NCI-H2081 treated with DMSO at 0.1 percent for 48 hours (cell line): ENCODE data around the gene CDH4.
A peak's percentile ranks its signal among the peaks of the same experiment; 100 is the strongest.

Experiments used
- DNase-seq: peaks from one replicate; lab custom pipeline; 2025; lab: John Stamatoyannopoulos, UW

Gene CDH4

DNA sequence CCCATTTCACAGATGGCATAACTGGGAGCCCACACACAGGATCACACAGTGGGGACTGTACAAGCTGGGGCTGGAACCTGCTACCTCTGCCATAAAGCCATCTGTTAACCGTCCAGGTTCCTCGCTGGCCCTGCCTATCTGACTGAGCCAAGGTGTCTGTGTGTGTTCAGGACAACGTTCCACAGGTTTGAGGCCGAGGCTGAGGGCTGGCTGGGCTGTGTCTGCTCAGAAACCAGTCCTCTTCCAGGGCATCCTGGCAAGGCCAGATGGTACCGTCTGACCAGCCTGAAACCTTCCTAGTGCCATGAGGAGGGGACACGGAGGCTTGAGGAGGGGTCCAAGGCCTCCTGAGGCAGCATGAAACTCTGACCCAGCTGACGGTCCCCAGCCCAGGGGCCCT is 663.0 kb downstream of the CDH4 start:
- DNase-seq: no peak

DNA sequence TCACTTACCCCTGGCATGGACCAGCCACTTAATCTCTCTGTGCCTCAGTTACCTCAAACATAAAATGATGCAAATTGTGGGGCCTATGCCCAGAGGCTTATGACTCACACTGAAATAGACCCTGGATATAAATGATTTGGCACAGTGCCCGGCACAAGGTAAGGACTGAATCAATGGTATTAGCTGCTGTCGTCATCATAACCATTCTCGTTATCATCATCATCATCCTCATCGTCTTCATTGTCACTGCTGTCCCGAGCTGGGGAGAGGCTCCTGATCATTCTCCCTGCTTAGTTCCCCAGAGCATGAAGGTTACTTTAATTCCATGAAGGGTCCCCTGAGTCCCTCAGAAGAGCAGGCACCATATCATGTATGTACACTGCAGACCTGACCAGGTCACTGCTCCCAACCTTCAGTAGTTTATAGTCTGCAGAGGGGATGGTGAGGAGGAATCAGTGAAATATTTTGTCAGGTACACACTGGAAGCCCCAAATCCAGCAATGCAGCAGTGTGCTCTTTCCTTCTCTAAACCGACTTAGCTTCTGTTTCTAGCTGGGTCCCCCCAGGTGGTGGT is 664.3 kb downstream of the CDH4 start:
- no peak for DNase-seq

DNA sequence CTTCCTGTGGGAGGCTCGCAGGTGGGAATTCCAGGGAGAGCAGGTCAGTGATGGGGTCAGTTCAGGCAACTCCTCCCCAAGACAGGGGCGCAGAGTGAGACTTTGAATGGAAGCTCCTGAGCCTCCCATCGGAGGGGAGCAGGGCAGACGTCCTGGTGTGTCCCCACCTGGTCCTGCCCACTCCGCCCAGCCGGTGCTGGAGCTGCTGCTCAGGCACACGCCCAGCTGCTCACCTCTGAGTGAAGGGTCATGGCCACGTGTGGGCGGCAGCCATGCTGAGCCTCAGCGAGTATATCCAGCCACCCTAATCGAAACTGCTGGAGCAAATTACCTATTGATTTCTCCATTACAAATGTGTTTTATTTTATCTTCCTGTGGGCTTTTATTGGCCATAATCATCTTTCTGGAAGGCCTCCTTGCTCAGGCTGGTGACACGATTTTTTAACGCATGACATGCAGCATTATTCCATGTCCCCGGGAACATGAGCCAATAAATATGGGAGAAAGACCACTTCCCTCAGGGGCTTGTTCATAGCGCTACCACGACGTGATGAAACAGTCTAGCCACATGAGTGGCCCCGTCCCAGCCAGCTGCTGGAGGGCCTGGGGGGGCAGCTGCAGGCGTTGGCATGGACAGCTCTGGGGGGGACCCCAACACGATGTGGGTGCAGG is 665.5 kb downstream of the CDH4 start:
- no peak for DNase-seq

DNA sequence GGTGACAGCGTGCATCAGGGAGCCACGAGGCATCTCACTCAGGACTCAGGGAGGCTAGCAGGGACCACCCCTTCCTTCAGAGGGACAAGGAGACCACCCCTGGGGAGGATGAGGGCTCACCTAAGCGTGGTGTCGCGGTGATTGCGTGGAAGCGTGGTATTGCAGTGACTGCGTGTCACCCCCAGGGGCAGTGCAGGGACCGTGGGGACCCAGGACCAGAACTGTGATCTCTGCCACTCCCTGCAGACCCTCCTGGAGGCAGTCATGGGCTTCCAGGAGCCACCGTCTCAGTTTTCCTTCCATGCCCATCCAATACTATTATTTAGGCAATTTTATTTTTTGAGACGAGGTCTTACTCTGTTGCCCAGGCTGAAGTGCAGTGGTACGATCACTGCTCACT is 666.5 kb downstream of the CDH4 start:
- no peak for DNase-seq

DNA sequence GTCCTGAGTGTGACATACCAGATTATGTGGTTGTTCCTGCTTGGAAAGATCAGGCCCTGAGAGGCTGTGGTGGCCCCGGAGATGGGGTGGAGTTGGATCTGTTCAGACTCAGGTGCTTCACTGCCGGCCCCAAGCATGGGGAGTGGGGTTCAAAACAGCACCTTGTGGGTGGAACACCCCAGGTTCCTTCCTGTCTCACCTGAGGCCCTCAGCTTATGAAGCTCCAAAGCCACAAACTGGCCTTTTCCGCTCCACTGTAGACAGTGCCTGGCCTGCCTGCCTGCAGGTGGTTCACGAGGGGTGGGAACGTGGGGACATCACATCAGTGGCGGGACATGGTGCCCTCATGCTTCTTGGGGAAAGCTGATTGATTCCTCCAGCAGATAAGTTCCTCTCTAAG is 667.2 kb downstream of the CDH4 start:
- no peak for DNase-seq

DNA sequence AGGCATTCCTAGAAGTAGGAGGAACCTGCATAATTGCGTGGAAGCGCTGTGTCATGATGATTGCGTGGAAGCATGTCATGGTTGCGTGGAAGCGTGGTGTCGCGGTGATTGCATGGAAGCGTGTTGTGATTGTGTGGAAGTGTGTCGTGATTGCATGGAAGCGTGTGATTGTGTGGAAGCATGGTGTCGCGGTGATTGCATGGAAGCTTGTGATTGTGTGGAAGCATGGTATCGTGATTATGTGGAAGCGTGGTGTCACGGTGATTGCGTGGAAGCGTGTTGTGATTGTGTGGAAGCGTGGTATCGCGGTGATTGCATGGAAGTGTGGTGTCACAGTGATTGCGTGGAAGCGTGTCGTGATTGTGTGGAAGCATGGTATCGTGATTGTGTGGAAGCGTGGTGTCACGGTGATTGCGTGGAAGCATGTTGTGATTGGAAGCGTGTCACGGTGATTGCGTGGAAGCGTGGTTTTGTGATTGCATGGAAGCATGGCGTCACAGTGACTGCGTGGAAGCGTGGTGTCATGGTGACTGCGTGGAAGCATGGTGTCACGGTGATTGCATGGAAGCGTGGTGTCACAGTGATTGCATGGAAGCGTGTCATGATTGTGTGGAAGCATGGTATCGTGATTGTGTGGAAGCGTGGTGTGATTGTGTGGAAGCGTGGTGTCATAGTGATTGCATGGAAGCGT is 667.8 kb downstream of the CDH4 start:
- DNase-seq: no peak

DNA sequence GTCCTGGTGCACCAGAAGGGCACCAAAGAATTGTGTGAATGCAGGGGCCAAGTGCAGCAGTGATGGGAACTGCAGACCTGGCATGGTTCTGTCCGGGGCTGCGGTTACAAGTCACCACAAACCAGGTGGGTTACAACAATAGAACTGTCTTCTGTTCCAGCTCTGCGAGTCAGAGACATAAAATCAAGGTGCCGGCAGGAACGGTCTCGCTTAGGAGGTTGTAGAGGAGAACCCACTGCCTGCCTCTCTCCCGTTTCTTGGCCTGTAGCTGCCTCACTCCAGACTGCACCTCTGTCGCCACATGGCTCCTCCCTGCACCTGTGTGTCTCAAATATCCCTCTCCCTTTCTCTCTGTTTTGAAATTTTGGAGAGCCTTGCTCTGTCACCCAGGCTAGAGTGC is 670.4 kb downstream of the CDH4 start:
- DNase-seq: no peak

DNA sequence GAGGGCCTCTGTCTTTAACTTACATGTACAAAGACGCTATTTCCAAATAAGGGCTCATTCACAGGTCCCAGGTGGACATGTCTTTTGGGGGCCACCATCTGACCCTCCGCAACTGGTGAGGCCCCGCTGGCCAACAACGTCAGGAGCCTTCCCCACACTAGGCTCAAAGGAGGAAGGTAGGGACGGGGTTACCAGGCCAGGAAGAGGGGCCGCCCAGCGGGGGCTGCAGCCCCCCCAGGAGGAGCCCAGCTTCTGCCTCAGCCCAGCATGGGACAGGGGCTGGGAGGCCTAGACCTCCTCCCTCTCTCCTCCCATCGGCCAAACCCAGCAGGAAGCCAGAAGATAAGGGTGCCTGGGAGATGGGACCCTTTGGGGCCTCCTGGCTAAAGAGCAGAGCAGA is 670.9 kb downstream of the CDH4 start:
- no peak for DNase-seq

DNA sequence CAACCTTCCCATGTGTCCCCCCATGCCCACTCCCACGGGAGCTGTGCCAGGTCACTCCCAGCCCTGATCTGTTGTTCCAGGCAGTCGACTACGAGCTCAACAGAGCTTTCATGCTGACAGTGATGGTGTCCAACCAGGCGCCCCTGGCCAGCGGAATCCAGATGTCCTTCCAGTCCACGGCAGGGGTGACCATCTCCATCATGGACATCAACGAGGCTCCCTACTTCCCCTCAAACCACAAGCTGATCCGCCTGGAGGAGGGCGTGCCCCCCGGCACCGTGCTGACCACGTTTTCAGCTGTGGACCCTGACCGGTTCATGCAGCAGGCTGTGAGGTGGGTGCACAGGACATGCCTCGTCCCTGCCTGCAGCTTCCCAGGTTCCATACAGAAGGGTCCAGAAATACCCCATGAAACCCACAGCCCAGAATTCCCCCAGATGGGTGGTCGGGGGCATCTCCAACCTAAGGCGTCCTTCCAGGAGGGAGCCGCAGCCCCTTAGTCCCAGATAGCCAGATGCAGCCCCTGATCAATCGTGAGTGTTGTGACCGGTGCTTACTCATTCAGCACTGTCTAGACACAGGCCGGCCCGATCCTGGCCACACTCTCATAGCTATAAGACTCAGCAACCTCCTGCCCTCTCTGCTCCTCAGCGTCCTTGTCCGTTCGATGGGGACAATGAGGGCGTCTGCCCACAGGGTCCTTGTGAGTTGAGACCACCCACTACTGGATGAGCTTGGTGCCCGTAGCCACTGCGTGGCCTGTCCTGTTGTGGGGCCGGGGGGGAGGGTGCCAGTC is 671.5 kb downstream of the CDH4 start:
- DNase-seq: no peak

DNA sequence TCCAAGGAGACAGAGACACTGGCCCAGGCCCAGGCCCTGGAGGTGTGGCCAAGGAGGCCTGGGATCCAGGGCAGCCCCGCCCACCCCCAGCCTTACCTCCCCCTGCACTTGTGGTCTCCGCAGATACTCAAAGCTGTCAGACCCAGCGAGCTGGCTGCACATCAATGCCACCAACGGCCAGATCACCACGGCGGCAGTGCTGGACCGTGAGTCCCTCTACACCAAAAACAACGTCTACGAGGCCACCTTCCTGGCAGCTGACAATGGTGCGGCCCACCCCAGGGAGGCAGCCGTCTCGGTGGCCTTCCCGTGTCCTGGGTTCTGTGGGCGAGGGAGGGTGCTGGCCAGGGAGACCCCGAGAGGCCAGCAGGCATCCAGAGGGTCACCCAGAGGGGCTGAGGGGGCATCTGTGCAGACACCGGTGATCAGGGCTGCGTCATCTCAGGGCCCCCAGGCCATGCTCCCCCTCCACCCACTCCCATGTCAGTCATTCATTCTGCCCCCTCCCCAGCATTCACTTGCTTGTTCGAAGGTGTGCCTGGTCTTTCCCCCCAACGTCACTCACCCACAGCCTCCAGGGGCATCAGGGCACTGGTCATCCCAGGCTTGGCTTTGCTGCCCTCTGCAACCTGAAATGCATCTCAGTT is 672.3 kb downstream of the CDH4 start:
- DNase-seq: no peak

DNA sequence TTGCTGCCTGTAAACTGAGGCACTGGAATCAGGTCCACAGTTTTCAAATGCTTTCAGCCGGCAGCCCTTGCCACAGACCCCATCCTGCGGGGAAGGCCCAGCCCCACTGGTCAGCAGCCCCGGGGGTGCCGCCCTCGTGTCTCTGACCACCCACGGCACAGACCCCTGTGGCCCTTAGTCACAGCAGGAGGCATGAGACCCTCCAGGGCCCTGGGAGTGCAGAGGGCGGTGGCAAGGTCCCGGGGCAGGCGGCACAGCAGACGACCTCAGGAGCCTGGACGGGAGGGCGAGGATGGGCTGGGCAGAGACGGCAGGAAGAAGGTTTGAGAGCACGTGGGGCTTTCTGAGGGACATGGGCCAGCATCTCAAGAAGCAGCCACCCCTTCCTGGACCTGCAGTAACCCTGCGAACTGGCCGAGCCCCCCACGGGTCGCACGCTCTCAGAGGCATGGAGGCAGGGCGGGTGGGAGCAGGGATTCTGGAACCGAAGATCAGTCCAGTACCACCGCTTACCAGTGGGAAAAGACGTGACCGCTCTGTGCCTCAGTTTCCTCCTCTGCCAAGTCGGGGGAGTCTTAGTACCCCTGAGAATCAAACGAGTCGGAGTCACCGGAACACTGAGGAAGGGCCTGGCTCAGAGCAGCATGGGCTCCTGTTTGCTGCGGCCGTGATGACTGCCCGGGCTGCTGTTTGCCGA is 672.9 kb downstream of the CDH4 start:
- no peak for DNase-seq

DNA sequence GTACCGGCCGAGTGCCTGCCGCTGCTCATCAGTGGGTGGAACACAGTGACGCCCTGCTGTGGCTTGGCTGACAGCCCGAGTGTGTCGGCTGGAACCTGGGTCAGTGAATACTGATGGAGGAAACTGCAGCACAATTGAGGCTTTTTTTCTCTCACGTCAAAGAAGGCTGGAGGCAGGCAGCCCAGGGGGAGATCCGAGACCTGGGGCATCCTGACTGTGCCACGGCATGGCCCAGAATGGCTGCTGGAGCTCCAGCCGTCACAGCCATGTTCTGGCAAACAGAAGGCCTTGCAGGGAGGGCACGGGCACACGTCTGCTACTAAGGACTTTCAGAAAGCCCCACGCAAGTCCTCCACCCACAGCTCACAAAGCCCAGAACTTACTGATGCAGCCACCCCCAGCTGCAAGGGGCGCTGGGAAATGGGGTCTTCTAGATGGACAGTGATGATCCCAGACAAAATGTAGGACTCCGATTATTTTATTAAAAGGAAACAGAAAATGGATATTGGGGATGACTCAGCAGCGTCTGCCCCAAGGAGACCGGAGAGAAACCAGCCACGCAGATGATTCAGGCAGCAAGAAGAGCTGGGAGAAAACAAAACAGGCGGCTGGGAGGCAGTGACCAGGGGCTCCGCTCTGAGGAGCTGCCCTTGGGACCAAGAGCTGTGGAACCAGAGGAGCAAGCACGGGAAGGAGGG is 673.6 kb downstream of the CDH4 start:
- DNase-seq: peak; percentile 9

DNA sequence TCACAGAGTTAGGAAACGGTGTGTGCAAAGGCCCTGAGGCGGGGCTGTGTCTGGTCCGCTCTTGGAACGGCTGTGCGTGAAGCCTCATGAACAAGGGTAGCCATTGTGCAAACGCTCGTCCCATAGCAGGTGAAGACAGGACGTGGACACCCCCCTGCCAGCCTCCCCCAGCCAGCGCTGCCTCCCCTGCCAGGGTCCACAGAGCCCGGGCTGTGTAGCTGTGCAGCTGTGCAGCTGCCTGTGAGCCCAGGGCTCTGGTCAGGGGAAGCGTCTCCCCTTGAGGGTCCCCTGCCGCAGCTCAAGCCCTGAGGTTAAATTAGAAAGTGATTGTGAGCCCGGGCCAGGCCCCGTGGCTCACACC is 674.2 kb downstream of the CDH4 start:
- DNase-seq: no peak

DNA sequence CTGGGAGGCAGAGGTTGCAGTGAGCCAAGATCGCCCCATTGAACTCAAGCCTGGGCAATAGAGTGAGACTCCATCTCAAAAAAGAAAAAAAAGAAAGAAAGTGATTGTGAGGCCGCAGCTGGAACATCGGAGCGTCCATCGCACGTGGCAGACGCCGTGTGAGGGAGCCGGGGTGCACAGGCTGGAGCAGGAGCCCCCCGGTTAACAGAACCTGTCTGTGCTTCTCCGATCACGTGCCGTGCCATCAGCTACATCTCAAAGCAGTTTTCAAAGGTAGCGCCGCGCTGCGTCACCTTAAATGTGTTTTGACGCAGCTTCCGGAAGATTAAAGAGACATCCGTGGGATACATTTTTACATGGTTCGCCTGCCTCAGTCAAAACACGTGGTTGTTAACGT is 674.7 kb downstream of the CDH4 start:
- DNase-seq: no peak

DNA sequence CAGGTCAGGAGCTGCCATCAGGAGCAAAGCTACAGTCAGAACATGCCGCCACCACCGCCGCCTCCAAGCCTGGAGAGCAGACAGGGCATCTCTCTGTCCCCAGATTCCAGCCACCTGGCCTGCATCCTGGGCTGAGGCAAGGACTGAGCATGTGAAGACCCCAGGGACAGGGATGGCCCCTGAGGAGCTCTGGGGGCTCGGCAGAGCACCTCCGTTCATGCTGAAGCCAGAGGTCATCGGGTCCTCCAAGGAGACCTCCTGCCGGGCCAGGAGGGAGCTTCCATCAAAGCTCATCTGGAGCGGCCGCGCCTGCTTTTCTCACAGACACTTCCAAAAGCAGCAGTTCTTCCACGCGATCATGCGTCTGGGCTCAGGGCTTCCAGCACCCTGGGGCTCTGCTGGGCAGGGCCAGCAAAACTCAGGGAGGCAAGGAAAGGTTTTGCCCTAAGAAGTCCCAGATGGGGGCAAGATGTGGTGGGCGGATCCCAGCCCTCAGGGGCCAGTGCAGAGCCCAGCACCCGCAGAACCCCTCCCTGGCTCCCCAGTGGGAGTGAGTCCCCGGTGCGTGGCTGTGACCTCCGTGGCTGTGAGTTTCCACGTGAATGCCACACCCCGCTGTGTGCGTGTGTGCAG is 675.2 kb downstream of the CDH4 start:
- DNase-seq: no peak

DNA sequence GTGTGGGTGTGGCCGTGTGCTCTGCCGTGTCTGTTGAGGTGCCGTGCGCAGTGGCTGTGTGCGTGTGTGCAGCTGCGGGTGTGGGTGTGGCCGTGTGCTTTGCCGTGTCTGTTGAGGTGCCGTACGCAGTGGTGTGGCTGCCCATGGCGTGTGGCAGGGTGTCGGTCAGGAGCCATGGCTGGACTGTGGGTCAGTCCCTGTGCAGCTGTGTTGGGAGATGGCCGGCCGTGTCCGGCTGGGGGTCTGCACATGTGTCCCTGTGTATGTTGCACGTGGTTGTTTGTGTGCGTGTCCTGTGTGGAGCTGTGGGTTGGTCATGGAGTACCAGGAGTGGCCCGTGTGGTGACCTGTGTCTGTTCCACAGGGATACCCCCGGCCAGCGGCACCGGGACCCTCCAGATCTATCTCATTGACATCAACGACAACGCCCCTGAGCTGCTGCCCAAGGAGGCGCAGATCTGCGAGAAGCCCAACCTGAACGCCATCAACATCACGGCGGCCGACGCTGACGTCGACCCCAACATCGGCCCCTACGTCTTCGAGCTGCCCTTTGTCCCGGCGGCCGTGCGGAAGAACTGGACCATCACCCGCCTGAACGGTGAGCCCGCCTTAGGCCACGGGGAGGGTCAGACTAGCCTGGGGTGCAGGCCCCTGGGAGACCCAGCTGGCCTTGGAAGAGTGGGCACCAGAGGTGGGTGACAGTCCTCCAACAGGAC is 675.9 kb downstream of the CDH4 start:
- no peak for DNase-seq

DNA sequence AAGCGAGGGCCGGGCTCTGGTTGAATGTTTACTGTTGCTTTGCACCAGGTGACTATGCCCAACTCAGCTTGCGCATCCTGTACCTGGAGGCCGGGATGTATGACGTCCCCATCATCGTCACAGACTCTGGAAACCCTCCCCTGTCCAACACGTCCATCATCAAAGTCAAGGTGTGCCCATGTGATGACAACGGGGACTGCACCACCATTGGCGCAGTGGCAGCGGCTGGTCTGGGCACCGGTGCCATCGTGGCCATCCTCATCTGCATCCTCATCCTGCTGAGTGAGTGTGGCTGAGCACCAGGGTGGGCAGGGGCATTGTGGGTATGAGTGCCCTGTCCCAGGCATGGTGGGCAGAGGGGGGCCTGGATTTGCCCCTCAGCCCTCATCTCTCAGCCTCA is 677.5 kb downstream of the CDH4 start:
- DNase-seq: no peak

DNA sequence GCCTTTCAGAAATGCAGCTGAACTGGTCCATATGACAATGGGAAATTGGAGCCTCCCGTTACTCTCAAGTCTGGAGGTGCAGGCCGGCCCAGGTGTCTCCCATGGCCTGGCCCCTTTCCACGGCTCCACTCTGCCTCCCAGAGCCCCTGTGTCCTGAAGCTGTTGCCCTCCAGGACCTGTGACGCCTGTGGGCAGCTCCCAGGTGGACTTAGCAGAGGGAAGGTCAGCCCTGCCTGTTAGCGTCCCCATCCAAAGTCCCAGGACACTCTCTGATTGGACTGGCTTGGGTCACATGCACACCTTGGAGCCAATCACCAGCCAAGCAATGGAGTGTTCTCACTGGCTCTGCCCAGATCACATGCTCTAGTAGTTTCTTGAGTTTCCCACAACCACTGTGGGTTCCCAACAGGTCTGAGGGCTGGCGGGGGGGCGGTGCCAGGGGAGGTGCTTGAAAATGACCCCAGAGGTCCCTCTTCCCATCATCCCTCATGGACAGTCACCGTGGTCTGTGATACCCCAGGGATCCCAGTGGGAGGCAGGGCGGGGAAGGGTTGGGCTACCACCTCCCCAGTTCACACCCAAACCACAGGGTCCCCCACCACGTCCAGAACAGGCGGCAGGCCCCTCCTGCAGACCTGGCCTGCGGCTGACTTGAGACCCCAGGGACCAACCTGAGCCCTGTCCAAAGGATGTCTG is 678.1 kb downstream of the CDH4 start:
- no peak for DNase-seq

DNA sequence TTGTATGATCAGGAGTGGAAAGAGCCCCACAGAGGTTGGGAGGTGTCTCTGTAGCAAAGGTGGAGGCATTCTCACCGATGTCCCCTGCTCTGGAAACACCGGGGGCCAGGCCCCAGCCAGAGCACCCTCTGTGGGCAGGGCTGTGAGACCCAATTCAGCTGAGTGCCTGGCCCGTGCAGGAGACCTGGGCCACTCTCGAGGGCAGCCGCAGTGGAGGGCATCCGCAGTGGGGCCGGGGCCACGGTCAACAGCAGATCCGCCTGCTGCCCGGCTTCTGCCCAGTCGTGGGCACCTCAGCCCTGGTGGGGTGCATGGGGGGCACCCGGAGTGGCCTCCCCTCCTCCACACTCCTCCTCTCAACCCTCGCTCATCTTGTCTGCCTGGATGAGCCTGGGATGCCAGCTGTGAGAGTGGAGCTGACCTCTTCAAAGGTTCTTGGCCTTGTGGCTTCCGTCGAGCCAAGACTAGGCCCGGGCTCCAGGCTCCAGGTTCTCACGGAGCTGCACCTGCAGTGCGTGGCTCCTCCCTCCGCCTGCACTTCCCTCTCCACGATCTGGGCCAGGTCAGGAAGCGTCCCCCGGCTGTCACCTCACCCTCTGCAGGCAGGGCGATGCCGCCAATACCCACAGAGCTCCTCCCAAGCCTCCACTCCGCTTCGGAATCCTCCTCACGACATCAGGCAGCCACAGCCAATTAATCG is 678.9 kb downstream of the CDH4 start:
- no peak for DNase-seq
